Neural crest cell (in vitro differentiated cells): ENCODE measurements around the gene DPT. TPM values are rescaled to one million over a fixed set of nuclear protein-coding genes. Genes with fewer than 3 reads are reported as not detected.

Source experiments
- DNase-seq: peaks from one replicate; pipeline ENCODE4 v3.0.0; 2021; ENCODE audit warnings: low read depth, mixed read lengths, low spot score
- H3K27ac Mint-ChIP-seq: one replicate; pipeline ENCODE4 v1.8.0; 2021; ENCODE audit warnings: mild to moderate bottlenecking, mixed read lengths; ENCODE audit not compliant: unreplicated experiment
- H3K27me3 Mint-ChIP-seq: 2 replicates; pipeline ENCODE4 v1.8.0; 2021; ENCODE audit warnings: low read depth, mild to moderate bottlenecking, mixed read lengths
- H3K36me3 Mint-ChIP-seq: 2 replicates; pipeline ENCODE4 v1.8.0; 2021; ENCODE audit warnings: low read depth, mild to moderate bottlenecking, mixed read lengths
- H3K4me1 Mint-ChIP-seq: 2 replicates; pipeline ENCODE4 v1.8.0; 2021; ENCODE audit warnings: mixed read lengths
- H3K4me3 Mint-ChIP-seq: one replicate; pipeline ENCODE4 v1.8.0; 2021; ENCODE audit warnings: mild to moderate bottlenecking, mixed read lengths
- H3K9me3 Mint-ChIP-seq: 2 replicates; pipeline ENCODE4 v1.8.0; 2021; ENCODE audit warnings: mixed read lengths
- CTCF ChIP-seq: fragments of 200-600 bp; sonication (generic); conservative IDR thresholded peaks from 2 replicates; pipeline ENCODE4 v1.5.0; 2021; ENCODE audit warnings: antibody characterized with exemption, mild to moderate bottlenecking
- total RNA-seq: library from RNA; stranded (reverse); gene quantifications from 2 replicates; pipeline ENCODE4 v1.2.1, GENCODE V29; 2021

Gene DPT
- total RNA-seq, 1 donor from 2014 or later = not detected

- no peak overlapping the region for H3K27ac Mint-ChIP-seq
- no peak for TF ChIP-seq CTCF
- H3K27me3 Mint-ChIP-seq = no peaks in the 10 kb centered on the region
- H3K9me3 Mint-ChIP-seq = peaks cover 5% of the 10 kb centered on the region
- no peaks in the 10 kb centered on the region for H3K36me3 Mint-ChIP-seq
- DNase-seq = no peak
- peaks cover 9% of the 10 kb centered on the region for H3K4me1 Mint-ChIP-seq
- no peak overlapping the region for H3K4me3 Mint-ChIP-seq
Measured at GRCh38 chr1:168714012-168714411, 15.0 kb downstream of the DPT start.

GRCh38 chr1:168709405-168710363 lies 19.3 kb downstream of the DPT start:
- no peaks in the 10 kb centered on the region for H3K9me3 Mint-ChIP-seq
- peaks cover 4% of the 10 kb centered on the region for H3K4me1 Mint-ChIP-seq
- no peak overlapping the region for H3K4me3 Mint-ChIP-seq
- no peaks in the 10 kb centered on the region for H3K27me3 Mint-ChIP-seq
- DNase-seq = no peak
- no peak for TF ChIP-seq CTCF
- no peaks in the 10 kb centered on the region for H3K36me3 Mint-ChIP-seq
- H3K27ac Mint-ChIP-seq = no peak overlapping the region

GRCh38 chr1:168708698-168709404 lies 20.2 kb downstream of the DPT start:
- peaks cover 4% of the 10 kb centered on the region for H3K4me1 Mint-ChIP-seq

GRCh38 chr1:168706391-168706992 lies 22.5 kb downstream of the DPT start:
- DNase-seq = no peak
- Mint-ChIP-seq H3K27me3 (no peaks in the 10 kb centered on the region), H3K36me3 (no peaks in the 10 kb centered on the region), H3K4me1 (peaks cover 4% of the 10 kb centered on the region), H3K27ac (no peak overlapping the region), H3K4me3 (no peak overlapping the region), H3K9me3 (no peaks in the 10 kb centered on the region)
- TF ChIP-seq CTCF = no peak

More at GRCh38 chr1:168708698-168709404, 20.2 kb downstream of the DPT start:
- no peaks in the 10 kb centered on the region for H3K27me3 Mint-ChIP-seq
- no peaks in the 10 kb centered on the region for H3K36me3 Mint-ChIP-seq
- no peak for DNase-seq
- TF ChIP-seq CTCF = no peak
- H3K27ac Mint-ChIP-seq = no peak overlapping the region
- H3K9me3 Mint-ChIP-seq = no peaks in the 10 kb centered on the region
- no peak overlapping the region for H3K4me3 Mint-ChIP-seq

- no peak for TF ChIP-seq CTCF
- H3K9me3 Mint-ChIP-seq = no peaks in the 10 kb centered on the region
- H3K27ac Mint-ChIP-seq = no peak overlapping the region
- no peaks in the 10 kb centered on the region for H3K27me3 Mint-ChIP-seq
- DNase-seq = no peak
- no peak overlapping the region for H3K4me3 Mint-ChIP-seq
- peaks cover 5% of the 10 kb centered on the region for H3K4me1 Mint-ChIP-seq
- H3K36me3 Mint-ChIP-seq = no peaks in the 10 kb centered on the region
Measured at GRCh38 chr1:168700575-168701268, 28.3 kb downstream of the DPT start.
